ENCODE data around the gene CDK6. TPM values are rescaled to one million over a fixed set of nuclear protein-coding genes. Genes with fewer than 3 reads are reported as not detected.

Gene CDK6
- polyA plus RNA-seq, 2 of the 4 experiments (the other 2 are of a cell fraction) = 13.6 to 25.9 TPM

- FAIRE-seq = no peak
- TF ChIP-seq JUNB (IDR thresholded peaks at IDR 0.05) (no peak), CEBPB (IDR thresholded peaks at IDR 0.05) (no peak), RCOR1 (IDR thresholded peaks at IDR 0.05; ENCODE audit: low read depth, low read length) (no peak), FOSL2 (IDR thresholded peaks at IDR 0.05) (no peak), FOSL2 (CRISPR knock-in tag; IDR thresholded peaks at IDR 0.05) (no peak), EHF (CRISPR knock-in tag; IDR thresholded peaks at IDR 0.05) (no peak), GATA3 (IDR thresholded peaks at IDR 0.05; ENCODE audit: borderline replicate concordance) (no peak), ZNF302 (CRISPR knock-in tag; IDR thresholded peaks at IDR 0.05) (no peak), NR3C1 (IDR thresholded peaks at IDR 0.05) (no peak), ESRRA (IDR thresholded peaks at IDR 0.05; ENCODE audit: borderline replicate concordance, low read length) (no peak), HOXB13 (CRISPR knock-in tag; IDR thresholded peaks at IDR 0.05; ENCODE audit: low read depth) (no peak), POLR2A (IDR thresholded peaks at IDR 0.05; ENCODE audit: low read length) (no peak), CBX2 (IDR thresholded peaks at IDR 0.05; ENCODE audit: borderline replicate concordance, low read depth) (no peak), HDAC2 (IDR thresholded peaks at IDR 0.05) (no peak), E2F6 (IDR thresholded peaks at IDR 0.05; ENCODE audit: borderline replicate concordance, low read depth) (peak; percentile 84), PBX3 (IDR thresholded peaks at IDR 0.05) (no peak), JUN (IDR thresholded peaks at IDR 0.05) (peak; percentile 18 to 62; a peak in 1 of 5 replicates), BHLHE40 (IDR thresholded peaks at IDR 0.05; ENCODE audit: low read depth, low read length) (no peak), CTCF (IDR thresholded peaks at IDR 0.05) (peak; percentile 80), SMC3 (IDR thresholded peaks at IDR 0.05) (peak; percentile 95), KDM1A (IDR thresholded peaks at IDR 0.05; ENCODE audit: low read depth) (no peak), MYC (IDR thresholded peaks at IDR 0.05; ENCODE audit: borderline replicate concordance, low read length) (no peak; the same call in 1 of the 2 replicates), MAX (IDR thresholded peaks at IDR 0.05) (peak; percentile 96), TP53 (CRISPR knock-in tag; IDR thresholded peaks at IDR 0.05) (no peak), USF2 (IDR thresholded peaks at IDR 0.05) (peak; percentile 37), FOXS1 (CRISPR knock-in tag; IDR thresholded peaks at IDR 0.05) (no peak), SREBF2 (IDR thresholded peaks at IDR 0.05) (no peak), RAD21 (conservative IDR thresholded peaks at IDR 0.05 in 1 of 2, IDR thresholded peaks at IDR 0.05 in 1 of 2) (peak; percentile 82 to 92), NFE2L2 (conservative IDR thresholded peaks at IDR 0.05; ENCODE audit: low read length) (no peak), ZC3H11A (IDR thresholded peaks at IDR 0.05) (no peak), ZFP36 (IDR thresholded peaks at IDR 0.05; ENCODE audit: borderline replicate concordance, partially characterized antibody) (no peak), MAZ (IDR thresholded peaks at IDR 0.05; ENCODE audit: borderline replicate concordance, low read depth, low read length) (no peak), RFX5 (IDR thresholded peaks at IDR 0.05) (no peak), HMGXB4 (CRISPR knock-in tag; IDR thresholded peaks at IDR 0.05; ENCODE audit: borderline replicate concordance) (0 out of 2 replicates have a peak, but pooled peaks have one; percentile 15), PHF8 (IDR thresholded peaks at IDR 0.05; ENCODE audit: borderline replicate concordance, low read depth) (no peak), BCL3 (IDR thresholded peaks at IDR 0.05) (no peak)
Measured at GRCh38 chr7:92833024-92833765, 3.2 kb downstream of the CDK6 start.

More at GRCh38 chr7:92833024-92833765, 3.2 kb downstream of the CDK6 start:
- ATAC-seq (peak; percentile 72 to 82), DNase-seq (ENCODE audit: low read depth in 1 of 2, low spot score in 1 of 2) (peak; percentile 58 to 90)
- Histone ChIP-seq H3K4me3 (peak overlapping the region; percentile 80), H3K4me1 (peaks cover 33% of the 10 kb centered on the region), H3K9me3 (no peaks in the 10 kb centered on the region), H3K27ac (peak overlapping the region; percentile 92 to 96), H3K4me2 (peak overlapping the region; percentile 85)
- under 1% methylated on average over 22 of the region's 83 CpGs for WGBS (ENCODE audit: missing lambda C conversion rate)
- CTCF ChIA-PET = interaction anchor here (0.6 to 5.7 kb wide), 71 partner anchors 10 to 303 kb away, joined by 3 to 74 read pairs (median 5); no protein-coding TSS in a partner anchor
- POLR2A ChIA-PET = interaction anchor here (2.0 to 2.8 kb wide), 2 partner anchors 66 to 138 kb away, joined by 12 to 24 read pairs; no protein-coding TSS in a partner anchor

Measured in A549 (cell line).